K562 (cell line): Measurements from ENCODE around the gene HEXD. TPM values are rescaled to one million over a fixed set of nuclear protein-coding genes. Genes with fewer than 3 reads are reported as not detected.

ENCODE experiments used
- ATAC-seq: fragments of 200-7000 bp; cut with Tn5 transposase; 3 replicates; pipeline ENCODE4 v1.9.1; 2020; ENCODE audit warnings: moderate library complexity
- BruUV-seq: library from RNA; stranded (reverse); fragments of 400-500 nt; replicated peaks from 2 replicates; lab custom pipeline; 2021; lab: Mats Ljungman, UMichigan
- CTCF ChIA-PET: fragments of 300-600 bp; formaldehyde crosslinking; extraction: SDS; loops from one replicate; lab custom pipeline; 2021; ENCODE audit warnings: low intra/inter-chr PET ratio; lab: Yijun Ruan, JAX
- POLR2A ChIA-PET: fragments of 300-600, 350-650 bp; sonication (Branson Sonifier 250); formaldehyde crosslinking; extraction: SDS; loops from one replicate; lab custom pipeline; 2021; ENCODE audit warnings: antibody characterized with exemption, inconsistent platforms; lab: Yijun Ruan, JAX
- DNase-seq, 4 experiments: peaks; one replicate each; pipeline versions ENCODE4 v3.0.0 to v3.0.0-alpha.2; 2011 to 2018; ENCODE audit warnings: low spot score in 3 of 4, mixed read lengths in 3 of 4; ENCODE audit errors: extremely low read depth in 1 of 4
- FAIRE-seq: peaks from 2 replicates; lab custom pipeline; 2011; peaks lifted over from hg19 to GRCh38; lab: Jason Lieb, UNC
- H2AFZ ChIP-seq: 2 replicates; pipeline ENCODE4 v1.6.0; 2011; ENCODE audit warnings: low read depth, low read length, control low read depth, inconsistent platforms
- H3K27ac ChIP-seq: fragments of 200-600 bp; 3 replicates; pipeline ENCODE4 v1.8.0; 2011; ENCODE audit warnings: low read depth, mild to moderate bottlenecking, control low read depth, inconsistent platforms, low read length, moderate library complexity, mixed read lengths; ENCODE audit errors: extremely low read depth
- H3K27me3 ChIP-seq, 2 experiments: fragments of 300-600 bp in 1 of 2; 2 replicates in 1 of 2; 3 replicates in 1 of 2; pipeline versions ENCODE4 v1.6.0 to v1.8.0; 2011; ENCODE audit warnings: inconsistent platforms in 2 of 2, low read length in 2 of 2, mild to moderate bottlenecking in 1 of 2, mixed read lengths in 1 of 2, moderate library complexity in 1 of 2; ENCODE audit not compliant: control insufficient read depth in 2 of 2, insufficient read depth in 2 of 2
- H3K36me3 ChIP-seq: fragments of 300-600 bp; 3 replicates; pipeline ENCODE4 v1.8.0; 2011; ENCODE audit warnings: mild to moderate bottlenecking, low read length, inconsistent platforms; ENCODE audit not compliant: control insufficient read depth, insufficient read depth
- H3K4me1 ChIP-seq, 2 experiments: fragments of 200-600 bp in 1 of 2; replicated peaks in 1 of 2; 2 replicates in 1 of 2; 3 replicates in 1 of 2; pipeline versions ENCODE4 v1.5.1 to v1.8.0; 2011; ENCODE audit warnings: inconsistent platforms in 2 of 2, low read length in 2 of 2, mild to moderate bottlenecking in 1 of 2, mixed read lengths in 1 of 2, moderate library complexity in 1 of 2; ENCODE audit not compliant: control insufficient read depth in 2 of 2, insufficient read depth in 2 of 2
- H3K4me2 ChIP-seq: 2 replicates; pipeline ENCODE4 v1.6.1; 2011; ENCODE audit warnings: low read length, control low read depth, inconsistent platforms, mixed read lengths; ENCODE audit not compliant: insufficient read depth
- H3K4me3 ChIP-seq: fragments of 200-600 bp; sonication (generic), shearing (Covaris generic); 2 replicates; pipeline ENCODE4 v1.5.1; 2016; ENCODE audit warnings: control low read depth, inconsistent platforms
- H3K79me2 ChIP-seq: fragments of 200-600 bp; 3 replicates; pipeline ENCODE4 v1.8.0; 2011; ENCODE audit warnings: low read length, inconsistent platforms; ENCODE audit not compliant: control insufficient read depth, insufficient read depth
- H3K9ac ChIP-seq, 2 experiments: 2 replicates each; pipeline versions ENCODE4 v1.6.0 to v1.6.1; 2011; ENCODE audit warnings: low read depth in 2 of 2, low read length in 2 of 2, control low read depth in 1 of 2, inconsistent platforms in 1 of 2, mild to moderate bottlenecking in 1 of 2, mixed read lengths in 1 of 2; ENCODE audit not compliant: insufficient read depth in 1 of 2
- H3K9me1 ChIP-seq: one replicate; pipeline ENCODE4 v1.6.0; 2011; ENCODE audit warnings: inconsistent platforms, mild to moderate bottlenecking, low read length, moderate library complexity; ENCODE audit not compliant: control insufficient read depth, insufficient read depth
- H3K9me3 ChIP-seq: replicated peaks from 2 replicates; pipeline ENCODE4 v1.5.1; 2011; ENCODE audit warnings: low read depth, low read length, inconsistent platforms; ENCODE audit not compliant: control insufficient read depth, insufficient read depth
- H4K20me1 ChIP-seq: replicated peaks from 2 replicates; pipeline ENCODE4 v1.6.1; 2011; ENCODE audit warnings: low read length, inconsistent platforms, mixed read lengths; ENCODE audit not compliant: control insufficient read depth, insufficient read depth
- CBFA2T2 ChIP-seq: fragments of 450-650 bp; conservative IDR thresholded peaks from 2 replicates; pipeline ENCODE4 v1.6.1; 2017; ENCODE audit warnings: mild to moderate bottlenecking
- JUN ChIP-seq, 2 experiments: sonication (generic) in 1 of 2; formaldehyde crosslinking in 1 of 2; IDR thresholded peaks; 2 replicates each; pipeline versions ENCODE4 v1.6.1 to v1.8.0; 2012 to 2022; ENCODE audit warnings: borderline replicate concordance in 2 of 2, mild to moderate bottlenecking in 2 of 2, improper control_type of control experiment in 1 of 2, low read depth in 1 of 2, low read length in 1 of 2, missing genetic modification reagents in 1 of 2
- SAP30 ChIP-seq: fragments of 200-600 bp; sonication (generic); IDR thresholded peaks from 2 replicates; pipeline ENCODE4 v1.6.1; 2012; ENCODE audit warnings: borderline replicate concordance, low read depth, mild to moderate bottlenecking, moderate library complexity, low read length, control low read depth, inconsistent platforms; ENCODE audit not compliant: insufficient read depth, poor library complexity, severe bottlenecking
- SIN3A ChIP-seq, 2 experiments: fragments of 150-350 bp in 1 of 2; IDR thresholded peaks; 2 replicates each; pipeline ENCODE4 v1.6.1; 2011 to 2016; ENCODE audit warnings: borderline replicate concordance in 2 of 2, low read depth in 2 of 2, low read length in 2 of 2, mild to moderate bottlenecking in 2 of 2, moderate library complexity in 2 of 2; ENCODE audit not compliant: control insufficient read depth in 1 of 2
- TCFL5 ChIP-seq: fragments of 250-450 bp; sonication (Bioruptor Pico); conservative IDR thresholded peaks from 2 replicates; pipeline ENCODE4 v1.6.1; 2021; ENCODE audit warnings: mild to moderate bottlenecking, moderate library complexity, matching md5 sums
- USF1 ChIP-seq: sonication (generic); formaldehyde crosslinking; IDR thresholded peaks from 2 replicates; pipeline ENCODE4 v1.9.0; 2022; ENCODE audit warnings: mild to moderate bottlenecking, missing genetic modification reagents
- ZNF197 ChIP-seq: fragments of 200-800 bp; sonication (Bioruptor generic); IDR thresholded peaks from 2 replicates; pipeline ENCODE4 v1.6.1; 2016; ENCODE audit warnings: low read depth, missing genetic modification characterization, missing compliant biosample characterization
- ZNF324 ChIP-seq: fragments of 250-450 bp; sonication (Bioruptor Pico); IDR thresholded peaks from 2 replicates; pipeline ENCODE4 v1.4.0; 2020; ENCODE audit warnings: mild to moderate bottlenecking
- WGBS: fragments of 100-300 bp; shearing (Covaris generic); methylation state at CpG from one replicate; pipeline ENCODE4 v1.1.6; 2016; ENCODE audit warnings: low coverage, mixed read lengths; ENCODE audit not compliant: insufficient coverage; ENCODE audit errors: missing lambda C conversion rate; 5-methylcytosine and 5-hydroxymethylcytosine counted together
- in situ Hi-C: fragments of 300-500 bp; cut with MboI; formaldehyde crosslinking; loops from 4 replicates; pipeline ENCODE4 v1.15.0; 2018; ENCODE audit warnings: inconsistent platforms, mixed read lengths
- intact Hi-C: fragments of 100-400 bp; cut with micrococcal nuclease; formaldehyde crosslinking; loops from 2 replicates; pipeline ENCODE4 v1.14.2; 2022
- polyA plus RNA-seq, 8 experiments: library from polyadenylated mRNA; depleted of rRNA in 4 of 8; stranded (reverse) in 5 of 8; unstranded in 3 of 8; fragments of >200 nt; fragmentation: Nextera tagmentation in 2 of 8; fragmentation: Illumina TruSeq in 1 of 8; extraction: Ambion mirVana in 2 of 8; extraction: Trizol in 1 of 8; gene quantifications; 2 replicates each; pipeline versions ENCODE4 v1.2.1 to v1.2.3, GENCODE V29; 2011 to 2014; ENCODE audit warnings: inconsistent platforms in 1 of 8, missing spikeins in 1 of 8
- total RNA-seq, 7 experiments: library from RNA; depleted of rRNA in 6 of 7; stranded (reverse); fragments of >200 nt in 6 of 7; fragmentation: Illumina TruSeq in 2 of 7; extraction: Trizol in 2 of 7; gene quantifications; 2 replicates each; pipeline versions ENCODE4 v1.2.1 to v1.2.3, GENCODE V29; 2011 to 2021; ENCODE audit warnings: low replicate concordance in 1 of 7
- TF ChIP-seq, protein P1 (sequence below): IDR thresholded peaks from 2 replicates; pipeline ENCODE4 v1.6.1; 2014; ENCODE audit warnings: antibody characterized with exemption
- TF ChIP-seq, protein P2 (sequence below), 2 experiments: fragments of 450-650 bp in 1 of 2; IDR thresholded peaks; 2 replicates each; pipeline ENCODE4 v1.6.1; 2011 to 2017; ENCODE audit warnings: low read depth in 2 of 2, antibody characterized with exemption in 1 of 2, borderline replicate concordance in 1 of 2, low read length in 1 of 2, mild to moderate bottlenecking in 1 of 2, mixed read lengths in 1 of 2; ENCODE audit not compliant: control insufficient read depth in 1 of 2
- TF ChIP-seq, protein P3 (sequence below): sonication (generic); formaldehyde crosslinking; IDR thresholded peaks from 2 replicates; pipeline ENCODE4 v1.8.0; 2022; ENCODE audit warnings: mild to moderate bottlenecking, missing genetic modification reagents

The HEXD gene
- total and polyA plus RNA-seq, 9 of the 15 experiments (the other 6 are each of a cell fraction or from before 2014, with no cell fraction given), result 1.0 to 25.3 (median 10.0) TPM

DNA sequence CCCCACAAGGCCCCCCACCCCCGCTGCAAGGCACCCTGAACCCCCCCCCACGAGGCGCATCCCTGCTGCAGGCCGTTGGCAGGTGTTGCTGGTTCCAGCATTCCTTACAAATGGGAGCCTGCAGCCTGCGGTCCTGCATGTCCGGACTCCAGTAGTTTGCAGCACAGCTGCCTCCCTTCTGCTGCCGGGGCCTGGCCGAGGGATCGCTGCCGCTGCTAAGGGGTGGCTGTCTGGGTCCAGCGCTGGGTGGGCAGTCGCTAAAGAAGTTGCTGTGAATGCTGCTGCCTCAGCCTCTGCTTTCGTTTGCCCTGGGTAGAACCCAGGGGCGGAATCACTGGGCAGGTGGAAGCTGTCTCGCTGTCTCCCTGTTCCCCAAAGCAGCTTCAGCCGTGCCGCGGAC is 34.7 kb upstream of the HEXD start:
- Histone ChIP-seq H3K27me3 (peaks cover 0 to 7% of the 10 kb centered on the region in 2 experiments; a peak in 1 of 5 replicates), H3K9me3 (no peaks in the 10 kb centered on the region), H3K4me2 (no peak overlapping the region), H3K9ac (no peak overlapping the region), H3K4me1 (peaks cover 3 to 69% of the 10 kb centered on the region in 2 experiments; a peak in 3 of 5 replicates), H3K79me2 (no peaks in the 10 kb centered on the region), H2AFZ (no peak overlapping the region), H3K27ac (no peak overlapping the region), H3K4me3 (no peak overlapping the region), H4K20me1 (no peaks in the 10 kb centered on the region), H3K36me3 (no peaks in the 10 kb centered on the region), H3K9me1 (no peaks in the 10 kb centered on the region)
- in situ Hi-C loops, result no loop called here
- ChIA-PET POLR2A (no interaction called here), CTCF (no interaction called here)
- ATAC-seq, result no peak
- BruUV-seq, result no TSS peak
- WGBS, result 50% methylated on average over 17 of the region's 18 CpGs
- intact Hi-C loops, result no loop called here
- no peak for DNase-seq
- TF ChIP-seq, protein P1, sequence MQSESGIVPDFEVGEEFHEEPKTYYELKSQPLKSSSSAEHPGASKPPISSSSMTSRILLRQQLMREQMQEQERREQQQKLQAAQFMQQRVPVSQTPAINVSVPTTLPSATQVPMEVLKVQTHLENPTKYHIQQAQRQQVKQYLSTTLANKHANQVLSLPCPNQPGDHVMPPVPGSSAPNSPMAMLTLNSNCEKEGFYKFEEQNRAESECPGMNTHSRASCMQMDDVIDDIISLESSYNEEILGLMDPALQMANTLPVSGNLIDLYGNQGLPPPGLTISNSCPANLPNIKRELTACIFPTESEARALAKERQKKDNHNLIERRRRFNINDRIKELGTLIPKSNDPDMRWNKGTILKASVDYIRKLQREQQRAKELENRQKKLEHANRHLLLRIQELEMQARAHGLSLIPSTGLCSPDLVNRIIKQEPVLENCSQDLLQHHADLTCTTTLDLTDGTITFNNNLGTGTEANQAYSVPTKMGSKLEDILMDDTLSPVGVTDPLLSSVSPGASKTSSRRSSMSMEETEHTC, result no peak
- TF ChIP-seq, protein P2, sequence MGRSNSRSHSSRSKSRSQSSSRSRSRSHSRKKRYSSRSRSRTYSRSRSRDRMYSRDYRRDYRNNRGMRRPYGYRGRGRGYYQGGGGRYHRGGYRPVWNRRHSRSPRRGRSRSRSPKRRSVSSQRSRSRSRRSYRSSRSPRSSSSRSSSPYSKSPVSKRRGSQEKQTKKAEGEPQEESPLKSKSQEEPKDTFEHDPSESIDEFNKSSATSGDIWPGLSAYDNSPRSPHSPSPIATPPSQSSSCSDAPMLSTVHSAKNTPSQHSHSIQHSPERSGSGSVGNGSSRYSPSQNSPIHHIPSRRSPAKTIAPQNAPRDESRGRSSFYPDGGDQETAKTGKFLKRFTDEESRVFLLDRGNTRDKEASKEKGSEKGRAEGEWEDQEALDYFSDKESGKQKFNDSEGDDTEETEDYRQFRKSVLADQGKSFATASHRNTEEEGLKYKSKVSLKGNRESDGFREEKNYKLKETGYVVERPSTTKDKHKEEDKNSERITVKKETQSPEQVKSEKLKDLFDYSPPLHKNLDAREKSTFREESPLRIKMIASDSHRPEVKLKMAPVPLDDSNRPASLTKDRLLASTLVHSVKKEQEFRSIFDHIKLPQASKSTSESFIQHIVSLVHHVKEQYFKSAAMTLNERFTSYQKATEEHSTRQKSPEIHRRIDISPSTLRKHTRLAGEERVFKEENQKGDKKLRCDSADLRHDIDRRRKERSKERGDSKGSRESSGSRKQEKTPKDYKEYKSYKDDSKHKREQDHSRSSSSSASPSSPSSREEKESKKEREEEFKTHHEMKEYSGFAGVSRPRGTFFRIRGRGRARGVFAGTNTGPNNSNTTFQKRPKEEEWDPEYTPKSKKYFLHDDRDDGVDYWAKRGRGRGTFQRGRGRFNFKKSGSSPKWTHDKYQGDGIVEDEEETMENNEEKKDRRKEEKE (IDR thresholded peaks at IDR 0.05; ENCODE audit: borderline replicate concordance in 1 of 2, control insufficient read depth in 1 of 2, low read depth in 2 of 2, low read length in 1 of 2), result no peak
- TF ChIP-seq CBFA2T2 (no peak), USF1 (CRISPR knock-in tag) (no peak), ZNF324 (no peak), TCFL5 (CRISPR knock-in tag) (no peak), JUN (IDR thresholded peaks at IDR 0.05; ENCODE audit: borderline replicate concordance, low read depth, low read length) (no peak), JUN (CRISPR knock-in tag; IDR thresholded peaks at IDR 0.05; ENCODE audit: borderline replicate concordance) (no peak), SIN3A (IDR thresholded peaks at IDR 0.05; ENCODE audit: borderline replicate concordance in 2 of 2, control insufficient read depth in 1 of 2, low read depth in 2 of 2, low read length in 2 of 2) (no peak), SAP30 (no peak), ZNF197 (CRISPR knock-in tag) (no peak)
- TF ChIP-seq, protein P3, sequence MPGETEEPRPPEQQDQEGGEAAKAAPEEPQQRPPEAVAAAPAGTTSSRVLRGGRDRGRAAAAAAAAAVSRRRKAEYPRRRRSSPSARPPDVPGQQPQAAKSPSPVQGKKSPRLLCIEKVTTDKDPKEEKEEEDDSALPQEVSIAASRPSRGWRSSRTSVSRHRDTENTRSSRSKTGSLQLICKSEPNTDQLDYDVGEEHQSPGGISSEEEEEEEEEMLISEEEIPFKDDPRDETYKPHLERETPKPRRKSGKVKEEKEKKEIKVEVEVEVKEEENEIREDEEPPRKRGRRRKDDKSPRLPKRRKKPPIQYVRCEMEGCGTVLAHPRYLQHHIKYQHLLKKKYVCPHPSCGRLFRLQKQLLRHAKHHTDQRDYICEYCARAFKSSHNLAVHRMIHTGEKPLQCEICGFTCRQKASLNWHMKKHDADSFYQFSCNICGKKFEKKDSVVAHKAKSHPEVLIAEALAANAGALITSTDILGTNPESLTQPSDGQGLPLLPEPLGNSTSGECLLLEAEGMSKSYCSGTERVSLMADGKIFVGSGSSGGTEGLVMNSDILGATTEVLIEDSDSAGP (CRISPR knock-in tag), result no peak
- TF ChIP-seq, all 486 proteins: peak for 0
- no peak for FAIRE-seq
